Heart left ventricle (tissue), 13 donors: ENCODE results near the gene NPVF.

Experiments used
- POLR2A ChIP-seq, 2 donors: fragments of 450-650 bp; IDR thresholded peaks; one replicate each; pipeline ENCODE4 v1.6.1; 2017; ENCODE audit warnings: antibody characterized with exemption in 2 of 2, mild to moderate bottlenecking in 2 of 2, moderate library complexity in 2 of 2
- TF ChIP-seq, protein P1 (sequence below), 12 donors: fragments of 200-600 bp; sonication (generic) in 4 of 12; IDR thresholded peaks; one replicate each; pipeline versions ENCODE4 v1.5.0 to v1.8.0; 2018 to 2022; ENCODE audit warnings: antibody characterized with exemption in 12 of 12, mild to moderate bottlenecking in 5 of 12
- donor health status: ischemic (EF 13 %, LVEDD 7.1; RV severe dilation, severe dysfunction).
- donor health status: DM: no; HTN: yes; CAD: no.
- donor health status: DM: no; HTN: no; CAD: no.
- donor health status: ischemic (EF 25% LVEDD 6.9; RV normal size, moderate dysfunction).
- donor health status: ischemic (EF 25% LVEDD 5.7; RV mildly dilated, moderate dysfunction).
- donor health status: ischemic (EF 35%, LVEDD 5.7; RV mildly dilated, moderate dysfunction).
- donor health status: nonischemic (EF 11% LVEDD 7.7; RV severe dilation, severe dysfunction).
- donor health status: DM: yes; HTN: yes; CAD: no.
- donor health status: PGD.
- donor health status: ischemic (EF 29% LVEDD 5.4; RV normal size, mild dysfunction).
- donor health status: nonischemic (EF 23%, LVEDD 6.1; RV moderate dilation, normal function).

DNA sequence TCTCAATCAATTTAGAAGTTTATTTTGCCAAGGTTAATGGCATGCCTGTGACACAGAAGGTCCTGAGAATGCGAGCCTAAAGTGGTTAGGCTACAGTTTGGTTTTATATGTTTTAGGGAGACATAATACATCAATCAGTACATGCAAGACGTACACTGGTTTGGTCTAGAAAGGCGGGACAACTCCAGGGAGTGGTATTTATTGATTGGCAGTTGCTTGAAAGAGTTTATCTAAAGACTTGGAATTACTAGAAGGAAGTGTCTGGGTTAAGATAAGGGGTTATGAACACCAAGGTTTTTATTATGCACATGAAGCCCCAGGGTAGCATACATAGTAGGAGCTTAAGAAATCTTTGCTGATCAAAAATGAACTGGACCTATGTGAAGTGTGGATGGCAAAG is 21.5 kb downstream of the NPVF start:
- TF ChIP-seq POLR2A (IDR thresholded peaks at IDR 0.05): no peak
- TF ChIP-seq, protein P1, sequence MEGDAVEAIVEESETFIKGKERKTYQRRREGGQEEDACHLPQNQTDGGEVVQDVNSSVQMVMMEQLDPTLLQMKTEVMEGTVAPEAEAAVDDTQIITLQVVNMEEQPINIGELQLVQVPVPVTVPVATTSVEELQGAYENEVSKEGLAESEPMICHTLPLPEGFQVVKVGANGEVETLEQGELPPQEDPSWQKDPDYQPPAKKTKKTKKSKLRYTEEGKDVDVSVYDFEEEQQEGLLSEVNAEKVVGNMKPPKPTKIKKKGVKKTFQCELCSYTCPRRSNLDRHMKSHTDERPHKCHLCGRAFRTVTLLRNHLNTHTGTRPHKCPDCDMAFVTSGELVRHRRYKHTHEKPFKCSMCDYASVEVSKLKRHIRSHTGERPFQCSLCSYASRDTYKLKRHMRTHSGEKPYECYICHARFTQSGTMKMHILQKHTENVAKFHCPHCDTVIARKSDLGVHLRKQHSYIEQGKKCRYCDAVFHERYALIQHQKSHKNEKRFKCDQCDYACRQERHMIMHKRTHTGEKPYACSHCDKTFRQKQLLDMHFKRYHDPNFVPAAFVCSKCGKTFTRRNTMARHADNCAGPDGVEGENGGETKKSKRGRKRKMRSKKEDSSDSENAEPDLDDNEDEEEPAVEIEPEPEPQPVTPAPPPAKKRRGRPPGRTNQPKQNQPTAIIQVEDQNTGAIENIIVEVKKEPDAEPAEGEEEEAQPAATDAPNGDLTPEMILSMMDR (IDR thresholded peaks at IDR 0.05): no peak
